Choroid plexus epithelial cell (primary cell): ENCODE data around the gene YRDC.

Experiments
- DNase-seq: peaks from one replicate; pipeline ENCODE4 v3.0.0-alpha.2; 2010; ENCODE audit warnings: low read depth
- H3K4me3 ChIP-seq: 2 replicates; pipeline ENCODE4 v1.5.1; 2011; ENCODE audit warnings: low read depth, mild to moderate bottlenecking, control low read depth, low read length, moderate library complexity
- TF ChIP-seq, protein P1 (sequence below): conservative IDR thresholded peaks from 2 replicates; pipeline ENCODE4 v1.5.1; 2011; ENCODE audit warnings: low read depth, mild to moderate bottlenecking, control low read depth, inconsistent platforms, low read length, moderate library complexity

Gene YRDC

DNA sequence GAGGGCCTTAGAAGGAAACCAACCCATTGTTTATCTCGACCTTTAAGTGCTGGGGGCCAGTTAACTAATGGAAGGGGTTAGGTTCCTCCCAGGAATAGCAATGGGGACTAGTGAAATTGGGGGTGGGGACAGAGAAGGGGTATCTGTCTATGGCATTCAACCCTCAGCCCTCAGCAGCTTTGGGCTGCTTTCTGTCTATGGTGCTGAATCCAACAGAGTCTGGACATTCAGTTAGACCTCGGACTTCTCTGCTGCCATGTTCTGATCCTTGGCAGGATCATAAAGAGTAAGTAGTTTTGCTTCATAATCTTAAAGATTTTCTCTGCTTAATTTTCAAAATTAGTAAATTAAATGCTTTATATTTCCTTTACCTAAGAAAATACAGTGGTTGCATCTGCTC, 40.5 kb downstream of the YRDC start:
- no peak for DNase-seq
- no peak overlapping the region for H3K4me3 ChIP-seq
- TF ChIP-seq, protein P1, sequence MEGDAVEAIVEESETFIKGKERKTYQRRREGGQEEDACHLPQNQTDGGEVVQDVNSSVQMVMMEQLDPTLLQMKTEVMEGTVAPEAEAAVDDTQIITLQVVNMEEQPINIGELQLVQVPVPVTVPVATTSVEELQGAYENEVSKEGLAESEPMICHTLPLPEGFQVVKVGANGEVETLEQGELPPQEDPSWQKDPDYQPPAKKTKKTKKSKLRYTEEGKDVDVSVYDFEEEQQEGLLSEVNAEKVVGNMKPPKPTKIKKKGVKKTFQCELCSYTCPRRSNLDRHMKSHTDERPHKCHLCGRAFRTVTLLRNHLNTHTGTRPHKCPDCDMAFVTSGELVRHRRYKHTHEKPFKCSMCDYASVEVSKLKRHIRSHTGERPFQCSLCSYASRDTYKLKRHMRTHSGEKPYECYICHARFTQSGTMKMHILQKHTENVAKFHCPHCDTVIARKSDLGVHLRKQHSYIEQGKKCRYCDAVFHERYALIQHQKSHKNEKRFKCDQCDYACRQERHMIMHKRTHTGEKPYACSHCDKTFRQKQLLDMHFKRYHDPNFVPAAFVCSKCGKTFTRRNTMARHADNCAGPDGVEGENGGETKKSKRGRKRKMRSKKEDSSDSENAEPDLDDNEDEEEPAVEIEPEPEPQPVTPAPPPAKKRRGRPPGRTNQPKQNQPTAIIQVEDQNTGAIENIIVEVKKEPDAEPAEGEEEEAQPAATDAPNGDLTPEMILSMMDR, result no peak

DNA sequence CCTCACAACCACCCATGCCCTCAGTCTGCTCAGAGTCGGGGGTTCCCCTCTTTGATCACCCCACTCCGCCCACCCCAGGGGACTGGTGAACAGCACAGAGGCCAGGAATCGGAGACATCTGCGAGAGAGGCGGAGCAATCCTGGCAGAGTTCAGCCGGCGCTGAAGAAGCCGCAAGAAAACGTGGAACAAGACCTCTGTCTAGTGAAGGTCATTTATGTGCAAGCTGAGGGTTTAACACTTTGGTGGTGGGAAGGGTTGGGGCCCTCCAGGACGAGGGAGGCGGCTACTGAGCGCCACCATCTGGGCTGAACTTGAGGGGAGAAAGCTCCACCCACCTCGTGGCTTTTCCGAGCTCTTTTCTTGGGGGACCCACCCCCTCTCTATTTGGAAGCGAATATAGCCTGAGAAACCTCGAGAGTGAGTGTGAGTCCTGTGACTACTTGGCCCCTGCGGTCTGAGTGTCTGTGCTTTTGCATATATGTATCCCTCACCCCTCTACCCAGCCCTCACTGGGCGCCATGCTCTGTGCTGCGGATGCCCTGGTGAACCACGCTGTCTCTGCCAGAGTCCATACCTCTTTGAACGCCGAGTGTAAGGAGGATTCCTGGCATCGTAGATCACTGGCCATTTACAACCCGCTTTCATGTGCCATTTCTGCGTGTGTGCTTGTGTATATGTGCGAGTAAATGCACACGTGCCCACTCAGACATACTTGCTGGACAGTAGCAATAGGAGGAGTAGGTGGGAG, 41.9 kb downstream of the YRDC start:
- H3K4me3 ChIP-seq, result no peak overlapping the region
- peak; percentile 24 for DNase-seq
- TF ChIP-seq, protein P1, result peak; percentile 10

- TF ChIP-seq, protein P1, result no peak
- DNase-seq, result no peak
- no peak within 1 kb of the TSS for H3K4me3 ChIP-seq
Observed at GRCh38 chr1:37764888-37765441, 43.0 kb downstream of the YRDC start, which contains the start of gene EPHA10. TSS of gene EPHA10 (minus strand) at chr1:37765120. CDS start at chr1:37765066, 54 bp downstream.

DNA sequence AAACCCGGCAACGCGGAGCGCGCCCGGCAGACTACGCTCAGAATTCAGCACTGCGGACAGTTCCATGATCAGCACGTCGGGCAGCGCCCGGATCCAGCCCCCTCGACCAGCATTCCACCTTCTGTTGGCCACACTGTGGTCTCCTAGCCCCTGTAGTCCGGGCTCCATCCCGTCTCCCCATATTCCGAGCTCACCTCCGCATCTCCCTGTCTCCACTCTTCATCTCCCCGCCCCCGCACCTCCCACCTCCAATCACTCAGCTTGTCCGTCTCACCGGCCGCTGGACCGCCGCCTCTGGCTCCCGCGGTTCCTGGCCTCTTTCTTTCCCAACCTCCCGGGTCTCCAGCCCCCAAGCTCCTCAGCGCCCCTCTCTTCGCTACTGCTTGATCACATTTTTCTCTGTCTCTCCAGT, 43.6 kb downstream of the YRDC start:
- TF ChIP-seq, protein P1, result no peak
- peak; percentile 55 for DNase-seq
- H3K4me3 ChIP-seq, result no peak overlapping the region

GRCh38 chr1:37763791-37764413, 44.1 kb downstream of the YRDC start:
- no peak overlapping the region for H3K4me3 ChIP-seq
- TF ChIP-seq, protein P1, result no peak
- DNase-seq, result no peak

- DNase-seq, result no peak
- TF ChIP-seq, protein P1, result no peak
- no peak overlapping the region for H3K4me3 ChIP-seq
Observed at GRCh38 chr1:37762516-37762915, 45.5 kb downstream of the YRDC start.
